NT2/D1 (cell line): ENCODE measurements around the gene GPHN.

Experiments
- DNase-seq: peaks from one replicate; pipeline ENCODE4 v3.0.0-alpha.2; 2011; ENCODE audit warnings: low read depth, low spot score
- H3K27me3 ChIP-seq: 2 replicates; pipeline ENCODE4 v1.6.0; 2011; ENCODE audit warnings: mild to moderate bottlenecking; ENCODE audit not compliant: insufficient read length, insufficient read depth
- H3K36me3 ChIP-seq: 2 replicates; pipeline ENCODE4 v1.6.1; 2011; ENCODE audit warnings: mild to moderate bottlenecking, low read length, mixed read lengths; ENCODE audit not compliant: insufficient read depth, insufficient read length
- H3K4me1 ChIP-seq: 2 replicates; pipeline ENCODE4 v1.5.1; 2011; ENCODE audit not compliant: insufficient read depth, insufficient read length
- H3K4me3 ChIP-seq: 2 replicates; pipeline ENCODE4 v1.5.1; 2011; ENCODE audit warnings: low read depth; ENCODE audit not compliant: insufficient read length
- H3K9ac ChIP-seq: 2 replicates; pipeline ENCODE4 v1.6.0; 2011; ENCODE audit warnings: low read depth; ENCODE audit not compliant: insufficient read length
- H3K9me3 ChIP-seq: 2 replicates; pipeline ENCODE4 v1.5.1; 2011; ENCODE audit warnings: mild to moderate bottlenecking, low read length; ENCODE audit not compliant: insufficient read depth
- SUZ12 ChIP-seq: IDR thresholded peaks from 2 replicates; pipeline ENCODE4 v1.6.1; 2011; ENCODE audit not compliant: insufficient read length, insufficient read depth; ENCODE audit errors: extremely low read depth
- YY1 ChIP-seq: IDR thresholded peaks from 2 replicates; pipeline ENCODE4 v1.6.1; 2011; ENCODE audit not compliant: insufficient read length, insufficient read depth
- ZNF274 ChIP-seq: IDR thresholded peaks from 2 replicates; pipeline ENCODE4 v1.6.1; 2011; ENCODE audit warnings: mild to moderate bottlenecking, low read depth, low read length

Gene GPHN

GRCh38 chr14:67108230-67108629 is 600.3 kb downstream of the GPHN start:
- DNase-seq, result no peak
- no peak overlapping the region for H3K4me3 ChIP-seq
- no peaks in the 10 kb centered on the region for H3K4me1 ChIP-seq
- no peaks in the 10 kb centered on the region for H3K36me3 ChIP-seq
- H3K9me3 ChIP-seq, result 0 out of 2 replicates have a peak, but pooled peaks cover 5% of the 10 kb centered on the region
- no peak overlapping the region for H3K9ac ChIP-seq
- H3K27me3 ChIP-seq, result no peaks in the 10 kb centered on the region
- no peak for TF ChIP-seq ZNF274
- TF ChIP-seq YY1, result no peak
- TF ChIP-seq SUZ12, result no peak

- Histone ChIP-seq H3K9me3 (0 out of 2 replicates have a peak, but pooled peaks cover 2% of the 10 kb centered on the region), H3K9ac (no peak overlapping the region), H3K4me3 (no peak overlapping the region), H3K27me3 (no peaks in the 10 kb centered on the region), H3K4me1 (no peaks in the 10 kb centered on the region), H3K36me3 (no peaks in the 10 kb centered on the region)
- TF ChIP-seq SUZ12 (no peak), YY1 (no peak), ZNF274 (no peak)
- no peak for DNase-seq
Measured at GRCh38 chr14:67111022-67111421, 603.1 kb downstream of the GPHN start.

- H3K9me3 ChIP-seq, result no peaks in the 10 kb centered on the region
- no peaks in the 10 kb centered on the region for H3K36me3 ChIP-seq
- no peaks in the 10 kb centered on the region for H3K27me3 ChIP-seq
- no peak overlapping the region for H3K9ac ChIP-seq
- no peak for TF ChIP-seq YY1
- no peak for TF ChIP-seq SUZ12
- no peak for TF ChIP-seq ZNF274
- peak; percentile 1 for DNase-seq
- no peaks in the 10 kb centered on the region for H3K4me1 ChIP-seq
- H3K4me3 ChIP-seq, result no peak overlapping the region
Measured at GRCh38 chr14:67112344-67112743, 604.4 kb downstream of the GPHN start.

GRCh38 chr14:67127174-67127573 is 619.2 kb downstream of the GPHN start:
- Histone ChIP-seq H3K36me3 (no peaks in the 10 kb centered on the region), H3K4me3 (no peak overlapping the region), H3K4me1 (no peaks in the 10 kb centered on the region), H3K9ac (no peak overlapping the region), H3K27me3 (no peaks in the 10 kb centered on the region), H3K9me3 (no peaks in the 10 kb centered on the region)
- no peak for DNase-seq
- no peak for TF ChIP-seq YY1
- no peak for TF ChIP-seq ZNF274
- TF ChIP-seq SUZ12, result no peak

- no peak overlapping the region for H3K9ac ChIP-seq
- TF ChIP-seq ZNF274 (no peak), SUZ12 (no peak), YY1 (no peak)
- DNase-seq, result no peak
- no peaks in the 10 kb centered on the region for H3K36me3 ChIP-seq
- H3K9me3 ChIP-seq, result no peaks in the 10 kb centered on the region
- no peaks in the 10 kb centered on the region for H3K27me3 ChIP-seq
- no peaks in the 10 kb centered on the region for H3K4me1 ChIP-seq
- no peak overlapping the region for H3K4me3 ChIP-seq
Measured at GRCh38 chr14:67129768-67130167, 621.8 kb downstream of the GPHN start.

GRCh38 chr14:67131691-67132090 is 623.7 kb downstream of the GPHN start:
- TF ChIP-seq YY1 (no peak), ZNF274 (no peak), SUZ12 (no peak)

GRCh38 chr14:67133144-67133543 is 625.2 kb downstream of the GPHN start:
- H3K4me1 ChIP-seq, result no peaks in the 10 kb centered on the region
- no peak for TF ChIP-seq ZNF274
- no peak for TF ChIP-seq SUZ12
- TF ChIP-seq YY1, result no peak
- no peak overlapping the region for H3K9ac ChIP-seq
- no peaks in the 10 kb centered on the region for H3K9me3 ChIP-seq
- no peak for DNase-seq
- H3K27me3 ChIP-seq, result no peaks in the 10 kb centered on the region
- no peak overlapping the region for H3K4me3 ChIP-seq
- H3K36me3 ChIP-seq, result no peaks in the 10 kb centered on the region

More at GRCh38 chr14:67131691-67132090, 623.7 kb downstream of the GPHN start:
- H3K9me3 ChIP-seq, result no peaks in the 10 kb centered on the region
- H3K27me3 ChIP-seq, result no peaks in the 10 kb centered on the region
- H3K36me3 ChIP-seq, result no peaks in the 10 kb centered on the region
- H3K4me3 ChIP-seq, result no peak overlapping the region
- no peaks in the 10 kb centered on the region for H3K4me1 ChIP-seq
- no peak for DNase-seq
- H3K9ac ChIP-seq, result no peak overlapping the region
